Measurements from ENCODE around the gene MGRN1. TPM values are rescaled to one million over a fixed set of nuclear protein-coding genes. Genes with fewer than 3 reads are reported as not detected.
A peak's percentile ranks its signal among the peaks of the same experiment; 100 is the strongest.

Gene MGRN1
- total RNA-seq, 1 donor from 2014 or later, result 201 TPM

- peaks cover 65 to 81% of the 10 kb centered on the region in 2 donors for H3K36me3 ChIP-seq
- H3K9me3 ChIP-seq, result no peaks in the 10 kb centered on the region
- H3K27ac ChIP-seq, result peak overlapping the region in 1 of 2 donors; percentile 62
- no peak for TF ChIP-seq CTCF (IDR thresholded peaks at IDR 0.05)
- no peaks in the 10 kb centered on the region for H3K27me3 ChIP-seq
- intact Hi-C loops (cut with DNase I), result no loop called here
- H3K4me1 ChIP-seq, result no peaks in the 10 kb centered on the region
- H3K4me3 ChIP-seq, result no peak overlapping the region
- DNase-seq (ENCODE audit: low spot score in 2 of 2), result no peak
Observed at GRCh38 chr16:4679850-4680636, 55.4 kb downstream of the MGRN1 start.

- no peak for TF ChIP-seq CTCF (IDR thresholded peaks at IDR 0.05)
- intact Hi-C loops (cut with DNase I), result no loop called here
- no peaks in the 10 kb centered on the region for H3K4me1 ChIP-seq
- peak overlapping the region in 1 of 2 donors; percentile 62 for H3K27ac ChIP-seq
- H3K27me3 ChIP-seq, result no peaks in the 10 kb centered on the region
- DNase-seq (ENCODE audit: low spot score in 2 of 2), result no peak
- peaks cover 71 to 84% of the 10 kb centered on the region in 2 donors for H3K36me3 ChIP-seq
- H3K4me3 ChIP-seq, result no peak overlapping the region
- H3K9me3 ChIP-seq, result no peaks in the 10 kb centered on the region
Observed at GRCh38 chr16:4680673-4681470, 56.2 kb downstream of the MGRN1 start.

- Histone ChIP-seq H3K4me3 (no peak overlapping the region), H3K27me3 (no peaks in the 10 kb centered on the region), H3K36me3 (peaks cover 72 to 84% of the 10 kb centered on the region in 2 donors), H3K27ac (no peak overlapping the region), H3K9me3 (no peaks in the 10 kb centered on the region), H3K4me1 (no peaks in the 10 kb centered on the region)
- intact Hi-C loops (cut with DNase I), result no loop called here
- TF ChIP-seq CTCF (IDR thresholded peaks at IDR 0.05), result no peak
- DNase-seq (ENCODE audit: low spot score in 2 of 2), result no peak
Observed at GRCh38 chr16:4681471-4682083, 57.0 kb downstream of the MGRN1 start.

GRCh38 chr16:4682084-4682591, 57.5 kb downstream of the MGRN1 start:
- Histone ChIP-seq H3K9me3 (no peaks in the 10 kb centered on the region), H3K36me3 (peaks cover 74 to 84% of the 10 kb centered on the region in 2 donors), H3K4me1 (no peaks in the 10 kb centered on the region), H3K4me3 (no peak overlapping the region), H3K27ac (no peak overlapping the region), H3K27me3 (no peaks in the 10 kb centered on the region)
- no peak for DNase-seq (ENCODE audit: low spot score in 2 of 2)
- intact Hi-C loops (cut with DNase I), result no loop called here
- TF ChIP-seq CTCF (IDR thresholded peaks at IDR 0.05), result no peak

- no peak for DNase-seq (ENCODE audit: low spot score in 2 of 2)
- intact Hi-C loops (cut with DNase I), result no loop called here
- H3K27me3 ChIP-seq, result no peaks in the 10 kb centered on the region
- H3K4me1 ChIP-seq, result no peaks in the 10 kb centered on the region
- no peak for TF ChIP-seq CTCF (IDR thresholded peaks at IDR 0.05)
- peaks cover 73 to 81% of the 10 kb centered on the region in 2 donors for H3K36me3 ChIP-seq
- no peaks in the 10 kb centered on the region for H3K9me3 ChIP-seq
- no peak overlapping the region for H3K27ac ChIP-seq
- no peak overlapping the region for H3K4me3 ChIP-seq
Observed at GRCh38 chr16:4682616-4683254, 58.1 kb downstream of the MGRN1 start.

Data from ascending aorta (tissue), 2 donors.